HepG2 (cell line): ENCODE data around the gene ELOVL5. TPM values are rescaled to one million over a fixed set of nuclear protein-coding genes. Genes with fewer than 3 reads are reported as not detected.

Experiments used
- ATAC-seq: fragments of 200-7000 bp; cut with Tn5 transposase; 3 replicates; pipeline ENCODE4 v1.9.1; 2020; ENCODE audit warnings: mild to moderate bottlenecking, moderate library complexity
- BruUV-seq: library from RNA; stranded (reverse); fragments of 400-500 nt; replicated peaks from 2 replicates; lab custom pipeline; 2021; lab: Mats Ljungman, UMichigan
- CTCF ChIA-PET: fragments of 300-600 bp; formaldehyde crosslinking; extraction: SDS; loops from one replicate; lab custom pipeline; 2021; ENCODE audit warnings: low total read pairs, inconsistent platforms, low intra/inter-chr PET ratio; lab: Yijun Ruan, JAX
- POLR2A ChIA-PET: fragments of 350-600 bp; sonication (Branson Sonifier 250); formaldehyde crosslinking; loops from one replicate; lab custom pipeline; 2020; ENCODE audit warnings: antibody characterized with exemption, inconsistent platforms; lab: Yijun Ruan, JAX
- DNase-seq: peaks from one replicate; pipeline ENCODE4 v3.0.0-alpha.2; 2015; ENCODE audit warnings: low spot score
- FAIRE-seq: peaks from 3 replicates; lab custom pipeline; 2011; peaks lifted over from hg19 to GRCh38; lab: Jason Lieb, UNC
- H2AFZ ChIP-seq: one replicate; pipeline ENCODE4 v1.6.1; 2011; ENCODE audit warnings: low read length, inconsistent platforms
- H3K27ac ChIP-seq: fragments of 300-600 bp; 3 replicates; pipeline ENCODE4 v1.8.0; 2011; ENCODE audit warnings: mixed run types, mild to moderate bottlenecking, mixed read lengths, low read length, inconsistent platforms; ENCODE audit not compliant: insufficient read depth; ENCODE audit errors: extremely low read length
- H3K27me3 ChIP-seq, 2 experiments: fragments of 200-600 bp in 1 of 2; 2 replicates in 1 of 2; 3 replicates in 1 of 2; pipeline versions ENCODE4 v1.6.0 to v1.8.0; 2011; ENCODE audit warnings: low read length in 2 of 2, mild to moderate bottlenecking in 2 of 2, moderate library complexity in 2 of 2, inconsistent platforms in 1 of 2; ENCODE audit not compliant: insufficient read depth in 2 of 2, control insufficient read depth in 1 of 2
- H3K36me3 ChIP-seq, 2 experiments: fragments of 200-600 bp in 1 of 2; replicated peaks in 1 of 2; 2 replicates in 1 of 2; 3 replicates in 1 of 2; pipeline versions ENCODE4 v1.5.1 to v1.8.0; 2011; ENCODE audit warnings: low read length in 2 of 2, inconsistent platforms in 1 of 2; ENCODE audit not compliant: insufficient read depth in 2 of 2, control insufficient read depth in 1 of 2
- H3K4me1 ChIP-seq: 2 replicates; pipeline ENCODE4 v1.5.1; 2012; ENCODE audit warnings: low read length, inconsistent platforms; ENCODE audit not compliant: insufficient read depth
- H3K4me2 ChIP-seq: 2 replicates; pipeline ENCODE4 v1.6.0; 2011; ENCODE audit warnings: low read depth, low read length, inconsistent platforms
- H3K4me3 ChIP-seq, 3 experiments: fragments of 200-600 bp in 1 of 3; sonication (generic), shearing (Covaris generic) in 1 of 3; replicated peaks in 1 of 3; 2 replicates each; pipeline ENCODE4 v1.5.1; 2011 to 2016; ENCODE audit warnings: low read length in 3 of 3, inconsistent platforms in 2 of 3, low read depth in 2 of 3, mild to moderate bottlenecking in 2 of 3, control low read depth in 1 of 3, mixed read lengths in 1 of 3; ENCODE audit not compliant: insufficient read depth in 1 of 3
- H3K79me2 ChIP-seq: one replicate; pipeline ENCODE4 v1.6.1; 2011; ENCODE audit warnings: low read length, inconsistent platforms; ENCODE audit not compliant: insufficient read depth
- H3K9ac ChIP-seq: 2 replicates; pipeline ENCODE4 v1.6.0; 2011; ENCODE audit warnings: mild to moderate bottlenecking, low read depth, low read length, inconsistent platforms; ENCODE audit not compliant: insufficient read depth
- H3K9me3 ChIP-seq: 2 replicates; pipeline ENCODE4 v1.5.1; 2012; ENCODE audit warnings: mild to moderate bottlenecking, low read length
- H4K20me1 ChIP-seq: 2 replicates; pipeline ENCODE4 v1.6.0; 2011; ENCODE audit warnings: inconsistent platforms, mild to moderate bottlenecking, low read length, moderate library complexity; ENCODE audit not compliant: insufficient read depth
- CREB1 ChIP-seq, 2 experiments: fragments of 450-650 bp in 1 of 2; IDR thresholded peaks; 2 replicates each; pipeline ENCODE4 v1.6.1; 2016 to 2017; ENCODE audit warnings: control low read depth in 1 of 2, mild to moderate bottlenecking in 1 of 2, missing compliant biosample characterization in 1 of 2, missing genetic modification characterization in 1 of 2
- MEIS2 ChIP-seq: sonication (generic); formaldehyde crosslinking; IDR thresholded peaks from 2 replicates; pipeline ENCODE4 v1.9.0; 2021; ENCODE audit warnings: mild to moderate bottlenecking, missing genetic modification reagents
- NR2F6 ChIP-seq, 2 experiments: IDR thresholded peaks; 2 replicates each; pipeline ENCODE4 v1.6.1; 2016; ENCODE audit warnings: antibody characterized with exemption in 1 of 2, mild to moderate bottlenecking in 1 of 2
- PPARG ChIP-seq: conservative IDR thresholded peaks from 2 replicates; pipeline ENCODE4 v1.6.1; 2016; ENCODE audit warnings: missing biosample characterization, missing genetic modification reagents
- PRPF4 ChIP-seq: fragments of 200-400 bp; formaldehyde crosslinking; IDR thresholded peaks from 2 replicates; pipeline ENCODE4 v1.6.1; 2016; ENCODE audit warnings: low read length, low read depth; ENCODE audit not compliant: poor library complexity, severe bottlenecking
- RBM22 ChIP-seq: fragments of 200-400 bp; formaldehyde crosslinking; optimal IDR thresholded peaks from 2 replicates; pipeline ENCODE3; 2017; ENCODE audit warnings: mild to moderate bottlenecking, low read length, moderate library complexity
- RBM39 ChIP-seq: fragments of 200-400 bp; formaldehyde crosslinking; IDR thresholded peaks from one replicate; pipeline ENCODE4 v1.6.1; 2018; ENCODE audit warnings: antibody characterized with exemption, mild to moderate bottlenecking, low read depth, low read length; ENCODE audit not compliant: poor library complexity, severe bottlenecking
- RFXAP ChIP-seq: sonication (generic); formaldehyde crosslinking; IDR thresholded peaks from 2 replicates; pipeline ENCODE4 v1.4.0; 2020; ENCODE audit warnings: missing genetic modification reagents, borderline replicate concordance
- RXRB ChIP-seq: IDR thresholded peaks from 2 replicates; pipeline ENCODE4 v1.6.1; 2016; ENCODE audit warnings: borderline replicate concordance, missing genetic modification reagents, missing compliant biosample characterization
- U2AF2 ChIP-seq: fragments of 200-400 bp; formaldehyde crosslinking; IDR thresholded peaks from 2 replicates; pipeline ENCODE4 v1.6.1; 2017; ENCODE audit warnings: low read depth, mild to moderate bottlenecking, low read length
- ZNF207 ChIP-seq: fragments of 450-650 bp; IDR thresholded peaks from 2 replicates; pipeline ENCODE4 v1.6.1; 2016; ENCODE audit warnings: antibody characterized with exemption, borderline replicate concordance
- ZNF619 ChIP-seq: sonication (generic); formaldehyde crosslinking; IDR thresholded peaks from 2 replicates; pipeline ENCODE4 v1.4.0; 2020; ENCODE audit warnings: mild to moderate bottlenecking, missing genetic modification reagents
- ZNF790 ChIP-seq: sonication (generic); formaldehyde crosslinking; IDR thresholded peaks from 2 replicates; pipeline ENCODE4 v1.8.0; 2022; ENCODE audit warnings: missing genetic modification reagents, mild to moderate bottlenecking, borderline replicate concordance
- WGBS: methylation state at CpG from one replicate; pipeline ENCODE4 v1.1.6; 2017; ENCODE audit warnings: low lambda C conversion rate; 5-methylcytosine and 5-hydroxymethylcytosine counted together
- in situ Hi-C: cut with HindIII; loops from 2 replicates; pipeline ENCODE4 v1.10.0; 2017; ENCODE audit warnings: low pct_unique_long_range_greater_than_20kb; ENCODE audit not compliant: extremely low pct_ligation_motif_present
- intact Hi-C: fragments of 100-400 bp; cut with micrococcal nuclease; formaldehyde crosslinking; loops from one replicate; pipeline ENCODE4 v1.10.0; 2022; ENCODE audit not compliant: unreplicated experiment
- polyA plus RNA-seq, 8 experiments: library from polyadenylated mRNA; depleted of rRNA in 3 of 8; stranded (reverse) in 7 of 8; unstranded in 1 of 8; fragments of >200 nt; fragmentation: Illumina TruSeq in 4 of 8; extraction: Trizol in 4 of 8; gene quantifications; 2 replicates each; pipeline versions ENCODE4 v1.2.1 to v1.2.3, GENCODE V29; 2011 to 2016; ENCODE audit warnings: low read depth in 4 of 8, missing spikeins in 1 of 8, mixed read lengths in 1 of 8; ENCODE audit not compliant: insufficient read depth in 1 of 8
- total RNA-seq, 5 experiments: library from RNA; depleted of rRNA; stranded (reverse); fragments of >200 nt; fragmentation: Illumina TruSeq; extraction: Trizol; gene quantifications; 2 replicates each; pipeline ENCODE4 v1.2.3, GENCODE V29; 2016; ENCODE audit warnings: low read depth in 1 of 5
- TF ChIP-seq, protein P1 (sequence below): sonication (generic); formaldehyde crosslinking; IDR thresholded peaks from 2 replicates; pipeline ENCODE4 v1.4.0; 2020; ENCODE audit warnings: missing genetic modification reagents
- TF ChIP-seq, protein P2 (sequence below): sonication (generic); formaldehyde crosslinking; IDR thresholded peaks from 2 replicates; pipeline ENCODE4 v1.5.1; 2020; ENCODE audit warnings: missing genetic modification reagents, mild to moderate bottlenecking, borderline replicate concordance
- TF ChIP-seq, protein P3 (sequence below): sonication (generic); formaldehyde crosslinking; IDR thresholded peaks from 2 replicates; pipeline ENCODE4 v1.4.0; 2020; ENCODE audit warnings: mild to moderate bottlenecking, missing genetic modification reagents

ELOVL5 gene
- total and polyA plus RNA-seq, 2 of the 13 experiments (the other 11 are each of a cell fraction or from before 2014, with no cell fraction given) = 50.1 to 72.4 TPM

DNA sequence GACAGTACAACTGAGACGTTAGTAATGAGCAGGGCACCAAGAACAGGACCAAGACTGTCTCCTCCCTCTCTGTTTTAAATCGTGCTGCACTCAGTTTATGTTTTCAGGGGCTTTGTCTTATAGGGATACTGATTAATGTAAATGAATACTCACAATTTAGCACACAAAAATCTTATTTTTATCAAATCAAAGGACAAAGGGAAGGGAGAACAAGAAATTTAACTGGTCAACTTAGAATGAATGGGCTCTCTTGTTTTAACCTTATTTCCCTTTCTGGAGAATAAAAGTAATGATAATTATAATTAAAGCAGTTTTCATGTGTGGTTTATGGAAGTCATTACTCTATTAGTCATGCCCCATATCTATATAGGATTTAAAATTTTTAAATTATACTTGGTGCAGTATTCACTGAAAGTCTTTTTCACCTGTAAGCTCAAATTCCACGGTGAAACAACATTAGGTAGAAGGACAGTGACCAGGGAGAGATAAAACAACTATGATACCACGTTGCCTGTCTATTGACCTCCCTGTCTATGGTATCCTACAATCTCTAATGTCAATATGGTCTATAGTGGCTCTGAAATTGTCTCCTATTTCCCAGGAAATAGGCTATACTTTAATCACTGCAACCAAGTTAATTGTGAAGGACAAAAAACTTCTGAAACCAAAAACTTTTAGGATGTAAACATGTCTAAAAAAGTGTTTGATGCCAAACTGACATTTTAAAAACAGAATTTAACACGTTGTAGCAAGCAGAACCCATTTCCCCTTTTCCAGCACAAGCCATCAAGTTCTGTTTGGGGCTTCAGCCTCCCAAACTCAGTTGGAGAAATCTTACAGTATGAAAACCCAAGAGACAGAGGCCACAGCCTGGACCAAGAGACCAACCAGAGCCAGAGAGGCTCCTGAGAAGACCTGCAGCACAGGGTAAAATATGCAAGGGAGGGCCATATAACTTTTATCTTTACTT is 15.0 kb downstream of the ELOVL5 start (continued):
- TF ChIP-seq RBM39 = no peak
- peak; percentile 20; the same call in 1 of the 2 replicates for TF ChIP-seq RXRB (CRISPR knock-in tag)
- no peak for TF ChIP-seq U2AF2
- no peak for TF ChIP-seq MEIS2 (CRISPR knock-in tag)
- no peak for TF ChIP-seq NR2F6 (IDR thresholded peaks at IDR 0.05)
- peak; percentile 21; the same call in 1 of the 2 replicates for TF ChIP-seq NR2F6 (CRISPR knock-in tag; IDR thresholded peaks at IDR 0.05)
- no peak for TF ChIP-seq RFXAP (CRISPR knock-in tag)
- 0 out of 2 replicates have a peak, but pooled peaks have one; percentile 23 for TF ChIP-seq PPARG (CRISPR knock-in tag)

DNA sequence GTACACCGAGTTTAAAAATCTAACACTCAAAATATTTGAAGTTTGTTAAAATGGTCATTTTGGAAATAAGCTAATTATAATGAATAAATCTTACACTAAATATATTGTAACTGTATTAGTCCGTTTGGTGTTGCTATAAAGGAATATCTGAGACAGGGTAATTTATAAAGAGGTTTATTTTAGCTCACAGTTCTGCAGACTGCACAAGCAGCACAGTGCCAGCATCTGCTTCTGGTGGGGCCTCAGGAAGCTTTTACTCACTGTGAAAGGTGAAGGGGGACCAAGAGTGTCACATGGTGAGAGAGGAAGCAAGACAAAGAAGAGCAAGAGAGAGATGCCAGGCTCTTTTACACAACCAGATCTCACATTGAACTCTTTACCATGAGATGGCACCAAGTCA is 17.1 kb downstream of the ELOVL5 start:
- FAIRE-seq = no peak
- no peak for ATAC-seq
- Histone ChIP-seq H3K9me3 (no peaks in the 10 kb centered on the region), H2AFZ (no peak overlapping the region), H3K4me3 (no peak overlapping the region), H3K9ac (no peak overlapping the region), H3K27me3 (no peaks in the 10 kb centered on the region), H3K27ac (no peak overlapping the region), H4K20me1 (peaks cover 7% of the 10 kb centered on the region), H3K4me1 (peaks cover 44% of the 10 kb centered on the region), H3K36me3 (no peaks in the 10 kb centered on the region), H3K79me2 (peaks cover 64% of the 10 kb centered on the region), H3K4me2 (no peak overlapping the region)
- DNase-seq = no peak
- WGBS = 90% methylated on average over 2 of the region's 2 CpGs
- ChIA-PET POLR2A (interaction anchor here (1.7 kb wide), 1 partner anchor 28 kb away, joined by 3 read pairs; no protein-coding TSS in a partner anchor), CTCF (no interaction called here)
- intact Hi-C loops (loop anchor here (2.0 kb wide), 1 partner anchor 15 kb away; no protein-coding TSS in a partner anchor), in situ Hi-C loops (no loop called here)
- BruUV-seq = no TSS peak
- TF ChIP-seq PRPF4 (no peak), RBM22 (no peak), ZNF207 (no peak), ZNF619 (no peak), ZNF790 (CRISPR knock-in tag) (no peak), CREB1 (IDR thresholded peaks at IDR 0.05) (no peak), CREB1 (CRISPR knock-in tag; IDR thresholded peaks at IDR 0.05) (no peak)
- TF ChIP-seq, protein P1, sequence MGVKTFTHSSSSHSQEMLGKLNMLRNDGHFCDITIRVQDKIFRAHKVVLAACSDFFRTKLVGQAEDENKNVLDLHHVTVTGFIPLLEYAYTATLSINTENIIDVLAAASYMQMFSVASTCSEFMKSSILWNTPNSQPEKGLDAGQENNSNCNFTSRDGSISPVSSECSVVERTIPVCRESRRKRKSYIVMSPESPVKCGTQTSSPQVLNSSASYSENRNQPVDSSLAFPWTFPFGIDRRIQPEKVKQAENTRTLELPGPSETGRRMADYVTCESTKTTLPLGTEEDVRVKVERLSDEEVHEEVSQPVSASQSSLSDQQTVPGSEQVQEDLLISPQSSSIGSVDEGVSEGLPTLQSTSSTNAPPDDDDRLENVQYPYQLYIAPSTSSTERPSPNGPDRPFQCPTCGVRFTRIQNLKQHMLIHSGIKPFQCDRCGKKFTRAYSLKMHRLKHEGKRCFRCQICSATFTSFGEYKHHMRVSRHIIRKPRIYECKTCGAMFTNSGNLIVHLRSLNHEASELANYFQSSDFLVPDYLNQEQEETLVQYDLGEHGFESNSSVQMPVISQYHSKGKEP (CRISPR knock-in tag) = no peak
- TF ChIP-seq, protein P2, sequence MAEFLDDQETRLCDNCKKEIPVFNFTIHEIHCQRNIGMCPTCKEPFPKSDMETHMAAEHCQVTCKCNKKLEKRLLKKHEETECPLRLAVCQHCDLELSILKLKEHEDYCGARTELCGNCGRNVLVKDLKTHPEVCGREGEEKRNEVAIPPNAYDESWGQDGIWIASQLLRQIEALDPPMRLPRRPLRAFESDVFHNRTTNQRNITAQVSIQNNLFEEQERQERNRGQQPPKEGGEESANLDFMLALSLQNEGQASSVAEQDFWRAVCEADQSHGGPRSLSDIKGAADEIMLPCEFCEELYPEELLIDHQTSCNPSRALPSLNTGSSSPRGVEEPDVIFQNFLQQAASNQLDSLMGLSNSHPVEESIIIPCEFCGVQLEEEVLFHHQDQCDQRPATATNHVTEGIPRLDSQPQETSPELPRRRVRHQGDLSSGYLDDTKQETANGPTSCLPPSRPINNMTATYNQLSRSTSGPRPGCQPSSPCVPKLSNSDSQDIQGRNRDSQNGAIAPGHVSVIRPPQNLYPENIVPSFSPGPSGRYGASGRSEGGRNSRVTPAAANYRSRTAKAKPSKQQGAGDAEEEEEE = no peak
- TF ChIP-seq, protein P3, sequence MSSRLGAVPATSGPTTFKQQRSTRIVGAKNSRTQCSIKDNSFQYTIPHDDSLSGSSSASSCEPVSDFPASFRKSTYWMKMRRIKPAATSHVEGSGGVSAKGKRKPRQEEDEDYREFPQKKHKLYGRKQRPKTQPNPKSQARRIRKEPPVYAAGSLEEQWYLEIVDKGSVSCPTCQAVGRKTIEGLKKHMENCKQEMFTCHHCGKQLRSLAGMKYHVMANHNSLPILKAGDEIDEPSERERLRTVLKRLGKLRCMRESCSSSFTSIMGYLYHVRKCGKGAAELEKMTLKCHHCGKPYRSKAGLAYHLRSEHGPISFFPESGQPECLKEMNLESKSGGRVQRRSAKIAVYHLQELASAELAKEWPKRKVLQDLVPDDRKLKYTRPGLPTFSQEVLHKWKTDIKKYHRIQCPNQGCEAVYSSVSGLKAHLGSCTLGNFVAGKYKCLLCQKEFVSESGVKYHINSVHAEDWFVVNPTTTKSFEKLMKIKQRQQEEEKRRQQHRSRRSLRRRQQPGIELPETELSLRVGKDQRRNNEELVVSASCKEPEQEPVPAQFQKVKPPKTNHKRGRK (CRISPR knock-in tag) = no peak
